ENCODE results near the gene PPBP. TPM values are rescaled to one million over a fixed set of nuclear protein-coding genes. Genes with fewer than 3 reads are reported as not detected.

Gene PPBP
- polyA plus RNA-seq, 4 donors, result 1.5 TPM; not detected in 3

- Histone ChIP-seq H3K36me3 (ENCODE audit: control insufficient read depth in 3 of 3, insufficient read depth in 2 of 3, low read depth in 1 of 3, low read length in 3 of 3) (no peaks in the 10 kb centered on the region), H3K9me3 (ENCODE audit: control insufficient read depth in 2 of 2, insufficient read depth in 1 of 2, low read depth in 1 of 2, low read length in 1 of 2) (peaks cover 0 to 3% of the 10 kb centered on the region in 2 donors), H3K27me3 (ENCODE audit: control insufficient read depth in 3 of 3, insufficient read depth in 3 of 3, low read length in 3 of 3) (no peaks in the 10 kb centered on the region), H3K27ac (ENCODE audit: low read depth in 1 of 3, low read length in 2 of 3) (no peak overlapping the region), H3K4me3 (ENCODE audit: low read depth in 1 of 3, low read length in 3 of 3) (no peak overlapping the region), H3K4me1 (ENCODE audit: control insufficient read depth in 3 of 3, insufficient read depth in 2 of 3, low read depth in 1 of 3, low read length in 2 of 3) (no peaks in the 10 kb centered on the region)
- DNase-seq, result no peak
- 29 to 44% (median 43%) methylated on average over 2 of the region's 2 CpGs for WGBS, 3 donors
- FAIRE-seq, result no peak
Observed at GRCh38 chr4:74021601-74022000, 33.6 kb upstream of the PPBP start.

- no peak overlapping the region for H3K27ac ChIP-seq (ENCODE audit: low read depth in 1 of 3, low read length in 2 of 3)
- FAIRE-seq (no peak), DNase-seq (no peak)
- WGBS, 3 donors, result 59 to 74% (median 71%) methylated on average over 3 of the region's 3 CpGs
- no peaks in the 10 kb centered on the region for H3K36me3 ChIP-seq (ENCODE audit: control insufficient read depth in 3 of 3, insufficient read depth in 2 of 3, low read depth in 1 of 3, low read length in 3 of 3)
- no peaks in the 10 kb centered on the region for H3K4me1 ChIP-seq (ENCODE audit: control insufficient read depth in 3 of 3, insufficient read depth in 2 of 3, low read depth in 1 of 3, low read length in 2 of 3)
- no peaks in the 10 kb centered on the region for H3K27me3 ChIP-seq (ENCODE audit: control insufficient read depth in 3 of 3, insufficient read depth in 3 of 3, low read length in 3 of 3)
- no peak overlapping the region for H3K4me3 ChIP-seq (ENCODE audit: low read depth in 1 of 3, low read length in 3 of 3)
- no peaks in the 10 kb centered on the region for H3K9me3 ChIP-seq (ENCODE audit: control insufficient read depth in 2 of 2, insufficient read depth in 1 of 2, low read depth in 1 of 2, low read length in 1 of 2)
Observed at GRCh38 chr4:74018771-74019170, 30.8 kb upstream of the PPBP start.

- H3K36me3 ChIP-seq (ENCODE audit: control insufficient read depth in 3 of 3, insufficient read depth in 2 of 3, low read depth in 1 of 3, low read length in 3 of 3), result no peaks in the 10 kb centered on the region
- H3K27ac ChIP-seq (ENCODE audit: low read depth in 1 of 3, low read length in 2 of 3), result no peak overlapping the region
- no peak for DNase-seq
- no peak for FAIRE-seq
- no peak overlapping the region for H3K4me3 ChIP-seq (ENCODE audit: low read depth in 1 of 3, low read length in 3 of 3)
- no peaks in the 10 kb centered on the region for H3K4me1 ChIP-seq (ENCODE audit: control insufficient read depth in 3 of 3, insufficient read depth in 2 of 3, low read depth in 1 of 3, low read length in 2 of 3)
- H3K9me3 ChIP-seq (ENCODE audit: control insufficient read depth in 2 of 2, insufficient read depth in 1 of 2, low read depth in 1 of 2, low read length in 1 of 2), result no peaks in the 10 kb centered on the region
- no peaks in the 10 kb centered on the region for H3K27me3 ChIP-seq (ENCODE audit: control insufficient read depth in 3 of 3, insufficient read depth in 3 of 3, low read length in 3 of 3)
Observed at GRCh38 chr4:74018116-74018515, 30.1 kb upstream of the PPBP start.

GRCh38 chr4:74016068-74016467 is 28.1 kb upstream of the PPBP start:
- FAIRE-seq, result no peak
- no peak for DNase-seq
- Histone ChIP-seq H3K4me3 (ENCODE audit: low read depth in 1 of 3, low read length in 3 of 3) (no peak overlapping the region), H3K27me3 (ENCODE audit: control insufficient read depth in 3 of 3, insufficient read depth in 3 of 3, low read length in 3 of 3) (no peaks in the 10 kb centered on the region), H3K36me3 (ENCODE audit: control insufficient read depth in 3 of 3, insufficient read depth in 2 of 3, low read depth in 1 of 3, low read length in 3 of 3) (no peaks in the 10 kb centered on the region), H3K27ac (ENCODE audit: low read depth in 1 of 3, low read length in 2 of 3) (no peak overlapping the region), H3K4me1 (ENCODE audit: control insufficient read depth in 3 of 3, insufficient read depth in 2 of 3, low read depth in 1 of 3, low read length in 2 of 3) (no peaks in the 10 kb centered on the region), H3K9me3 (ENCODE audit: control insufficient read depth in 2 of 2, insufficient read depth in 1 of 2, low read depth in 1 of 2, low read length in 1 of 2) (no peaks in the 10 kb centered on the region)
- 56 to 86% (median 64%) methylated on average over 1 of the region's 1 CpG for WGBS, 3 donors

- Histone ChIP-seq H3K4me1 (ENCODE audit: control insufficient read depth in 3 of 3, insufficient read depth in 2 of 3, low read depth in 1 of 3, low read length in 2 of 3) (no peaks in the 10 kb centered on the region), H3K9me3 (ENCODE audit: control insufficient read depth in 2 of 2, insufficient read depth in 1 of 2, low read depth in 1 of 2, low read length in 1 of 2) (no peaks in the 10 kb centered on the region), H3K4me3 (ENCODE audit: low read depth in 1 of 3, low read length in 3 of 3) (no peak overlapping the region), H3K27ac (ENCODE audit: low read depth in 1 of 3, low read length in 2 of 3) (no peak overlapping the region), H3K27me3 (ENCODE audit: control insufficient read depth in 3 of 3, insufficient read depth in 3 of 3, low read length in 3 of 3) (no peaks in the 10 kb centered on the region), H3K36me3 (ENCODE audit: control insufficient read depth in 3 of 3, insufficient read depth in 2 of 3, low read depth in 1 of 3, low read length in 3 of 3) (no peaks in the 10 kb centered on the region)
- WGBS, 3 donors, result 82 to 97% (median 90%) methylated on average over 3 of the region's 3 CpGs
- DNase-seq (no peak), FAIRE-seq (no peak)
Observed at GRCh38 chr4:74015126-74015780, 27.3 kb upstream of the PPBP start.

- FAIRE-seq (no peak), DNase-seq (no peak)
Observed at GRCh38 chr4:74014332-74014731, 26.3 kb upstream of the PPBP start.

GRCh38 chr4:74013264-74013663 is 25.3 kb upstream of the PPBP start:
- Histone ChIP-seq H3K27me3 (ENCODE audit: control insufficient read depth in 3 of 3, insufficient read depth in 3 of 3, low read length in 3 of 3) (no peaks in the 10 kb centered on the region), H3K4me3 (ENCODE audit: low read depth in 1 of 3, low read length in 3 of 3) (no peak overlapping the region), H3K9me3 (ENCODE audit: control insufficient read depth in 2 of 2, insufficient read depth in 1 of 2, low read depth in 1 of 2, low read length in 1 of 2) (no peaks in the 10 kb centered on the region), H3K4me1 (ENCODE audit: control insufficient read depth in 3 of 3, insufficient read depth in 2 of 3, low read depth in 1 of 3, low read length in 2 of 3) (no peaks in the 10 kb centered on the region), H3K36me3 (ENCODE audit: control insufficient read depth in 3 of 3, insufficient read depth in 2 of 3, low read depth in 1 of 3, low read length in 3 of 3) (no peaks in the 10 kb centered on the region), H3K27ac (ENCODE audit: low read depth in 1 of 3, low read length in 2 of 3) (no peak overlapping the region)
- FAIRE-seq (no peak), DNase-seq (no peak)
- WGBS, 3 donors, result 78 to 88% (median 79%) methylated on average over 2 of the region's 2 CpGs

More at GRCh38 chr4:74014332-74014731, 26.3 kb upstream of the PPBP start:
- no peak overlapping the region for H3K4me3 ChIP-seq (ENCODE audit: low read depth in 1 of 3, low read length in 3 of 3)
- no peaks in the 10 kb centered on the region for H3K4me1 ChIP-seq (ENCODE audit: control insufficient read depth in 3 of 3, insufficient read depth in 2 of 3, low read depth in 1 of 3, low read length in 2 of 3)
- no peak overlapping the region for H3K27ac ChIP-seq (ENCODE audit: low read depth in 1 of 3, low read length in 2 of 3)
- H3K27me3 ChIP-seq (ENCODE audit: control insufficient read depth in 3 of 3, insufficient read depth in 3 of 3, low read length in 3 of 3), result no peaks in the 10 kb centered on the region
- WGBS, 3 donors, result 12 to 20% (median 19%) methylated on average over 1 of the region's 1 CpG
- H3K36me3 ChIP-seq (ENCODE audit: control insufficient read depth in 3 of 3, insufficient read depth in 2 of 3, low read depth in 1 of 3, low read length in 3 of 3), result no peaks in the 10 kb centered on the region
- no peaks in the 10 kb centered on the region for H3K9me3 ChIP-seq (ENCODE audit: control insufficient read depth in 2 of 2, insufficient read depth in 1 of 2, low read depth in 1 of 2, low read length in 1 of 2)

GRCh38 chr4:74012130-74012529 is 24.1 kb upstream of the PPBP start:
- Histone ChIP-seq H3K27me3 (ENCODE audit: control insufficient read depth in 3 of 3, insufficient read depth in 3 of 3, low read length in 3 of 3) (no peaks in the 10 kb centered on the region), H3K9me3 (ENCODE audit: control insufficient read depth in 2 of 2, insufficient read depth in 1 of 2, low read depth in 1 of 2, low read length in 1 of 2) (no peaks in the 10 kb centered on the region), H3K27ac (ENCODE audit: low read depth in 1 of 3, low read length in 2 of 3) (no peak overlapping the region), H3K4me1 (ENCODE audit: control insufficient read depth in 3 of 3, insufficient read depth in 2 of 3, low read depth in 1 of 3, low read length in 2 of 3) (no peaks in the 10 kb centered on the region), H3K4me3 (ENCODE audit: low read depth in 1 of 3, low read length in 3 of 3) (no peak overlapping the region), H3K36me3 (ENCODE audit: control insufficient read depth in 3 of 3, insufficient read depth in 2 of 3, low read depth in 1 of 3, low read length in 3 of 3) (no peaks in the 10 kb centered on the region)
- DNase-seq, result no peak
- no peak for FAIRE-seq
- 88 to 90% (median 89%) methylated on average over 4 of the region's 4 CpGs for WGBS, 3 donors

GRCh38 chr4:74009307-74009706 is 21.3 kb upstream of the PPBP start:
- Histone ChIP-seq H3K4me3 (ENCODE audit: low read depth in 1 of 3, low read length in 3 of 3) (no peak overlapping the region), H3K36me3 (ENCODE audit: control insufficient read depth in 3 of 3, insufficient read depth in 2 of 3, low read depth in 1 of 3, low read length in 3 of 3) (no peaks in the 10 kb centered on the region), H3K4me1 (ENCODE audit: control insufficient read depth in 3 of 3, insufficient read depth in 2 of 3, low read depth in 1 of 3, low read length in 2 of 3) (peaks cover 0 to 10% (median 2%) of the 10 kb centered on the region in 3 donors), H3K9me3 (ENCODE audit: control insufficient read depth in 2 of 2, insufficient read depth in 1 of 2, low read depth in 1 of 2, low read length in 1 of 2) (no peaks in the 10 kb centered on the region), H3K27ac (ENCODE audit: low read depth in 1 of 3, low read length in 2 of 3) (no peak overlapping the region), H3K27me3 (ENCODE audit: control insufficient read depth in 3 of 3, insufficient read depth in 3 of 3, low read length in 3 of 3) (no peaks in the 10 kb centered on the region)
- WGBS, 3 donors, result 87 to 91% (median 91%) methylated on average over 3 of the region's 3 CpGs
- DNase-seq (no peak), FAIRE-seq (no peak)
